HG03342 (cell line): Measurements from ENCODE around the gene PALLD.
"Not testable (repeated sequence)": the region's sequence is repeated elsewhere in the genome, so short reads cannot be mapped to it uniquely, and the experiment has no call there.

Experiments
- ATAC-seq: cut with Tn5 transposase; IDR thresholded peaks from one replicate; pipeline ENCODE4 v1.9.1; 2021; ENCODE audit warnings: mild to moderate bottlenecking, moderate library complexity; ENCODE audit not compliant: unreplicated experiment

PALLD gene

DNA sequence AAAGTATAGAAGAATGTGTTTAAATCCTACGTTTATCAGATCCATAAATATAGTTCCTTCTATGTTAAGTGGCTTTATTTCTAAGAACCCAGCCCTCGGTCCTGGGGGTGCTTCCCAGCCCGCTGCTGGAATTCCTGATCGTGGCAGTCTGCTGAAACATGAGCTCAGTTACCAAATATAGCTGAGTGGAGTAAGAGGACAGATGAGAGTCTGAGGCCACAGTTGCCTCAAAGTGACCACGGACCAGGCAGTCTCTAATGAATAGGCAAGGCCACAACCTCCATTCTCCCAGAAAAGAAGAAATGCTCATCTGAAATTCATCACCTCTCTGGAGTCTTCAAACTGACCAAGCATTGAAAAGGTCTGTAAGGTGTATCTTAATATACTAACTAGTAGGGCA is at the start of gene PALLD:
Gene PALLD, plus strand, starts transcription at position 219 of the 400 bp plus-strand sequence.
- ATAC-seq, result no peak

GRCh38 chr4:168449063-168449462 is 47.8 kb upstream of the PALLD start:
- ATAC-seq, result not testable (repeated sequence)

- ATAC-seq, result no peak
These were observed 47.0 kb upstream of the PALLD start for GRCh38 chr4:168449719-168450452.

GRCh38 chr4:168451331-168451730 is 45.5 kb upstream of the PALLD start:
- ATAC-seq, result peak; percentile 34

DNA sequence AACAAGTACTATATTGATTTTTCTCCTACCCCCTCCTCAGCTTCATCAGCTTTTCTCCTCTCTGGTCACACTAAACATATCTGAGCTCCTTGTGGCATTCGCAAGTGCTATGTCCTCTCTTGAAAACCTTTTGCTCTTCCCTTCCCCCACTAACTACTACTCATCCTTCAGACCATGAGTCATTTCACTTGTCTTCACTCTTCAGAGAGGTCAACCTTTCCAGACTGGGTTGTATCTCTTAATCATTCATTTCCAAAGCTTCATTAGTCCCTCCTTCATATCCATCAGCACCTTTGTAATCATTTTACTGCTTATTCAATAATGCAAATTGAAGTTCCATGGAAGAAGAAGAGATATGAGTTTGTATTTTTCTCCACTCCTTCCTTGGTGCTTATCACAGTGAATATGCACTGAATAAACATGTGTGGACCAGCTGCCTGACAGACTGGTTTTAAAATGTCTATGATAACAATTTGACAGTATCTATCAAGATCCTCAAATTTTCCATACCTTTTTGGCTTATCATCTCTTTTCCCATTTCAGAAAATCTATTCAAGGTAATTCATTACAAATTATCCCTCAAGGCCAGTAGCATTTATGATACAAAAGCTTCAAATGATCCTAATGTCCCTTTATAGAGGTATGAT is 45.0 kb upstream of the PALLD start:
- peak; percentile 93 for ATAC-seq

- ATAC-seq, result no peak
These were observed 43.7 kb upstream of the PALLD start for GRCh38 chr4:168453146-168453545.

DNA sequence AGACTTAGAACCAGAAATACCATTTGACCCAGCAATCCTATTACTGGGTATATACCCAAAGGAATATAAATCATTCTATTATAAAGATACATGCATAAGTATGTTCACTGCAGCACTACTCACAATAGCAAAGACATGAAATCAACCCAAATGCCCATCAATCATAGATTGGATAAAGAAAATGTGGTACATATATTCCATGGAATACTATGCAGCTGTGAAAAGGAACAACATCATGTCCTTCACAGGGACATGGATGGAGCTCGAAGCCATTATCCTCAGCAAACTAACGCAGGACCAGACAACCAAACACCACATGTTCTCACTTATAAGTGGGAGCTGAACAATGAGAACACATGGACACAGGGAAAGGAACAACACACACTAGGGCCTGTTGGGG is 38.6 kb upstream of the PALLD start:
- not testable (repeated sequence) for ATAC-seq

- no peak for ATAC-seq
These were observed 35.0 kb upstream of the PALLD start for GRCh38 chr4:168461821-168462220.

DNA sequence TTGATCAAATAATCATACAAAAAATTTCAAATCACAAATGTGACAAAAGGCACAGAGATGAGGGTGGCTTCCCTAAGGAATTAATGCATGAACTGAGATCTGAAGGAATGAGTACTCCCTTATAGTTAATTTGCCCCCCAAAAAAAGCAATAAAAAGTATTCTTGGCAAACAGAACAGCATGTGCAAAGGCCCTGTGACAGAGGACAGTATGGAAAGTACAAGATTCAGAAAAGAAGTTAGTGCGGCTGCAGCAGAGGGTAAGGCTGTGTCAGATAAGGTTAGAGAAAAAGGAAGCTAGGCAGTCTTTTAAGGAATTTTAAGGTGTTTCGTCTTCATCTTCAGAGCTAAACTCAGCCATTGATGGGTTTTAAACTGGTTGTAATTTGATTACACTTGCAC is 23.9 kb upstream of the PALLD start:
- no peak for ATAC-seq

DNA sequence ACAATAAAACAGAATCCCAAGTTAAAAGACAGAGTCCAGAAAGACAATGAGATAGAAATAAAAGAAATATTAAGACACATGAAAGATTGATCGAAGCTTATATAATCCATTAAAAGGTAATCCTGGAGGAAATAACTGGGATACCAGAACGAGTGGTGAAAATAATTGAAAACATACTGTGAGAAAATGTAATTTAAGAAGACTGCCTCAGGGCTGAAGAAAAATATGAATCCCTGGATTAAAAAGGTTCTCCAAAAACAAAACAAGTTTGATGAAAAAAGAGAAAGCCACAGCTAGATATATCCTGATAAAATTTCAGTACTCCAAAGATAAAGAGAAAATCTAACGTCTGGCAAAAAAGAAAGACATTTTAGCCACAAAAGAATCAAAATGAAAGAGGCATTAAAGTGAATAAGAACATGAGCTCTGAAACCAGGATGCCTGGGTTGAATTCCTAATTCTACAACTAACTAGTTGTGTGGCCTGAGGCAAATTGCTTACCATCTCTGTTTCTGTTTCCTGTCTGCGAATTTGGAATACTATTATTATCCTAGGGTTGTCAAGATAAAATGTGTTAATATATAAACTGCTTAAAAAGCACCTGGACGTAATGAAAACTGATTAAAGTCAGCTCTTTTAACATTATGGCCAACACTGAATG is 22.1 kb upstream of the PALLD start:
- no peak for ATAC-seq

- no peak for ATAC-seq
These were observed 21.1 kb upstream of the PALLD start for GRCh38 chr4:168475745-168476144.

DNA sequence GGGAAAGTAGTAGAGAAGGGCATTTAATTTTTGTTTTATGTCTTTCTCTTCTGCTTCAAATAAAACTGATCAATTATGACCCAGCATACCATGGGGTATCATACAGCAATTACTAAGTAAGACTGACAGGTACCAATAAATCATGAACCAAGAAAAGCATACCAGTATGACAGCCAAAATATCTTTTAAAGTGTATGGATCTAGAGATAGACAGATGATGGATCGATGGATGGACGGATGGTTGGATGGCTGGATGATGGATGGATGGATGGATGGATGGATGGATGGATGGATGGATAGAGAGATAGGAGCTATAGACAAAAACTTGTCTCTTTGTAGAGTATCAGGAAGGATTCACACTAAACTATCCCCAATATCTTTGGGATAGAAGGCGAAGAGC is 18.0 kb upstream of the PALLD start:
- ATAC-seq, result no peak

DNA sequence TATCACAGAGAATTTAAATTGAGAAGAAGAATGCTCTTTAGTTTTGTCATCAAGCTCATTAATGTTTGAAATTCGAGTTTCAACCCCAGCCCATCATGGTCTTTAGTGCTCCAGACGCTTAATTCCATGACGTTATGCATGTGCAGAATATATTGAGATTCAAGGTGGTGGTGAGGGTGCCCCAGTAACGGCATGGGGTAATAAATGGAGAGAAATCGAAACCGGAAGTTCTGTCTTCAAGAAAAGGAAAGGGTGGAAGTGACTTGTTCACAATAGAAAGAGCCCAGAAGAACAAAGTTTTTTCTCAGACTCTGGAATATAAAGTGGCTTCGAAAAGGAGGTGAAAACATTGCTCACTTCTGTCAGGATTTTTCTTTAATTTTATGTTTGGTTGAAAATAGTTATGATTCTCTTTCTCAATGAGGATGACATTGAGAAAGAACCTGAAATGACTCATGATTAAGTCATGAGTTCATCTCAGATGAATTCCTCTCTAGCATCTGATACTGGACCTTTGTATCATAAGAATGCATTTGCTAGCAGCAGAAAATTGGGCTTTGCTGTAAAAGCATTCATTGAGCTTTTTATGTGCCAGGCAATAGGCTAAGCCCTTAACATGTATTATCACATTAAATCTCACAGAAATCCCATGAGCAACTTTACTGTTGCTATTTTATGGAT is 15.8 kb upstream of the PALLD start:
- ATAC-seq, result peak; percentile 49

- no peak for ATAC-seq
These were observed 13.0 kb upstream of the PALLD start for GRCh38 chr4:168483811-168484210.

DNA sequence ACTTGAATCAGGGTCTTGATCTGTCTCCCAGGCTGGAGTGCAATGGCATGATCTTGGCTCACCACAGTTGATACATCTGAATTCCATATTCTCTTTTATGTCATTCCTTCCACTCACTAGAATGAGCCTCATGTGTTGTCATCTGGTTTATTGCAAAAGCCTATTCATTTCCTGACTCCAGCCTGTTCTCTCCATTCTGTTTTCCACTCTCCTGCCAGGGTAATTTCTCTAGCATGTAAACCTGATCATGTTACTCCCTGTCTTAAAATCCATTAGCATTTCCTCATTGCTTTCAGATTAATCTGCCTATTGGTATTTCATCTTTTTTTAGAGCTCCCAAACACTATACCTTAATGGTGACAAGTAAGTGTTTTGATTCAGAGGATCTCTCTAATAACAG is 12.2 kb upstream of the PALLD start:
- ATAC-seq, result no peak

GRCh38 chr4:168485156-168485910 is 11.5 kb upstream of the PALLD start:
- no peak for ATAC-seq

- no peak for ATAC-seq
These were observed 10.0 kb upstream of the PALLD start for GRCh38 chr4:168486912-168487281.

DNA sequence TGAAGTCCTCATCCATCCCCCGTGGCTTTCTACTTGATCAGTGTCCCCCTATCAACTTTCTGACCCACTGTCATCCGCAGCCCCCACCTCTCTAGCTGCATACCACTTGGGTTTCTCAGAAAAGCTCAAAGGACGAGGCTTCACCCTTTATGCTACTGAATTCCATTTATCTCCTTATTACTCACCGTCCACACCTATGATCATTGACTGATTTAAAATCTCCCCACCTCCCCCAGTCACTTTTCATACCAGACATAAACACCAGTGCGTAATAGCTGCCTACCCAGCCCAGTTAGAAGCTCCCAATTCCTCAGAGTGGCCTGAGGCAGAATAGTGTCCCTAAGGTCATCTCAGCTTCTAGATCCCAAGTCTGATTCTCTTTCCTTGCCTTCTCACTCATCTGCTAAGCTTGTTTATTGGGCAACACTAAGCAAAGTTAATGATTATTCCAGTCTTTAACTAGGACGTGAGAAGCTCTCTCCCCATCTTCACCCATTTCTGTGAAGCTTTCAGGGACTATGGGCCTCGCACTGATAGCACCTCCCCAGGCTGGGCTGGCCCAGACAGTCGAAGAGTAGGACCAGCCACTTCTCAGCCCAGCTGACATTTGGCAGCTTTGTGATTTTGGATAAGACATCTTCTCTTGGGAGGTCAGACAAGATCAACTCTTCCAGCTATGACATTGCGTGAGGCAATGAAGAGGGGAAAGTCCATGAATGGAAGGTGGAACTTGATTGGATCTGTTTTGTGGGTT is 9.4 kb upstream of the PALLD start:
- no peak for ATAC-seq

DNA sequence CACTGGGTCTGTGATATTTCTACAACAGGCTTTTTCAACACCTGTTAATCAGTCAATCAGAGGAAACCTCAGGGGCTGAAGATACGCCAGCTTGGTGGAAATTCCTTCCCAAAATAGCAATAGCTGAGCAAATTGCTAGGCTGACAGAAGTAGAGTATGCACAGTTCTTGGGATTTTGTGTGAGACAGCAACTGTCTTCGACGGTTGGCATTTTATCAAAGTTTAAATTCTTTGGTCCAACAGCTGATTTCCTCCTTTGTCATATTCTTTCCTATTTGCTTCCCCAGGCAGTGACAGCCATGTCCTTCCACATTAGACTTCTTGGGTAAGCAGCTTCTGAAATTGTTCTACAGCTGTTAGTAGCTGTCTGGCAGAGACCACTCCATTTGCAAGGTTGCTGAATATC is 8.0 kb upstream of the PALLD start:
- ATAC-seq, result no peak

- no peak for ATAC-seq
These were observed 7.2 kb upstream of the PALLD start for GRCh38 chr4:168489616-168490015.
